ENCODE results near the gene PPP2R3B.

Gene PPP2R3B

DNA sequence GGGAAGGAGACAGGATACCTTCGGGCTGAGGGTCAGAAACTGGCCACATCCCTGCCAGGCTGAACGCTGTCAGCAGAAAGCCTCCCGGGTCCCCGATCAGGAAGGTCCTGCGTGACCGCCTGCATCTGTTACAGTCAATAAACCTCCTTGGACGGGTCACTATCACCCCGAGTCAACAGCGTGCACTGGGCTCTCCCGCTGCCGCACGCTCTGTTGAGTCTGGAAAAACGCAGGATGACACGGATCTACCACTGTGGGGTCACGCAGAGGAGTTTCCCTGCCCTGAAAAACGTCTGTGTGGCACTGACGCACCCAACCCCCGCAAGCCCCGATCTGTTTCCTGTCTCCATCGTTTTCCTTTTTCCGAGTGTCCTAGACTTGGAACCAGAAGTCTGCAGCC, 12.1 kb downstream of the PPP2R3B start:
- H3K27ac ChIP-seq (ENCODE audit: low read length): no peak overlapping the region
- peaks cover 21% of the 10 kb centered on the region for H3K79me2 ChIP-seq (ENCODE audit: low read length)
- H3K27me3 ChIP-seq (ENCODE audit: low read depth, low read length): no peaks in the 10 kb centered on the region
- H3K4me1 ChIP-seq (ENCODE audit: low read length): no peaks in the 10 kb centered on the region
- peak overlapping the region; percentile 63 for H3K4me3 ChIP-seq (ENCODE audit: low read length)
- no peak overlapping the region for H2AFZ ChIP-seq (ENCODE audit: low read depth, low read length)
- TF ChIP-seq, protein P1, sequence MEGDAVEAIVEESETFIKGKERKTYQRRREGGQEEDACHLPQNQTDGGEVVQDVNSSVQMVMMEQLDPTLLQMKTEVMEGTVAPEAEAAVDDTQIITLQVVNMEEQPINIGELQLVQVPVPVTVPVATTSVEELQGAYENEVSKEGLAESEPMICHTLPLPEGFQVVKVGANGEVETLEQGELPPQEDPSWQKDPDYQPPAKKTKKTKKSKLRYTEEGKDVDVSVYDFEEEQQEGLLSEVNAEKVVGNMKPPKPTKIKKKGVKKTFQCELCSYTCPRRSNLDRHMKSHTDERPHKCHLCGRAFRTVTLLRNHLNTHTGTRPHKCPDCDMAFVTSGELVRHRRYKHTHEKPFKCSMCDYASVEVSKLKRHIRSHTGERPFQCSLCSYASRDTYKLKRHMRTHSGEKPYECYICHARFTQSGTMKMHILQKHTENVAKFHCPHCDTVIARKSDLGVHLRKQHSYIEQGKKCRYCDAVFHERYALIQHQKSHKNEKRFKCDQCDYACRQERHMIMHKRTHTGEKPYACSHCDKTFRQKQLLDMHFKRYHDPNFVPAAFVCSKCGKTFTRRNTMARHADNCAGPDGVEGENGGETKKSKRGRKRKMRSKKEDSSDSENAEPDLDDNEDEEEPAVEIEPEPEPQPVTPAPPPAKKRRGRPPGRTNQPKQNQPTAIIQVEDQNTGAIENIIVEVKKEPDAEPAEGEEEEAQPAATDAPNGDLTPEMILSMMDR (IDR thresholded peaks at IDR 0.05; ENCODE audit: low read depth, low read length): no peak
- TF ChIP-seq EZH2phosphoT487 (IDR thresholded peaks at IDR 0.05; ENCODE audit: low read depth): no peak
- peak overlapping the region; percentile 53 for H3K4me2 ChIP-seq (ENCODE audit: low read length)
- H4K20me1 ChIP-seq (ENCODE audit: insufficient read depth, low read length): peaks cover 10% of the 10 kb centered on the region; the same call in 1 of the 2 replicates
- no peak overlapping the region for H3K9ac ChIP-seq (ENCODE audit: low read length)
- no peaks in the 10 kb centered on the region for H3K9me3 ChIP-seq (ENCODE audit: insufficient read depth, low read length)
- no peaks in the 10 kb centered on the region for H3K36me3 ChIP-seq (replicated peaks; ENCODE audit: low read depth, low read length)

DNA sequence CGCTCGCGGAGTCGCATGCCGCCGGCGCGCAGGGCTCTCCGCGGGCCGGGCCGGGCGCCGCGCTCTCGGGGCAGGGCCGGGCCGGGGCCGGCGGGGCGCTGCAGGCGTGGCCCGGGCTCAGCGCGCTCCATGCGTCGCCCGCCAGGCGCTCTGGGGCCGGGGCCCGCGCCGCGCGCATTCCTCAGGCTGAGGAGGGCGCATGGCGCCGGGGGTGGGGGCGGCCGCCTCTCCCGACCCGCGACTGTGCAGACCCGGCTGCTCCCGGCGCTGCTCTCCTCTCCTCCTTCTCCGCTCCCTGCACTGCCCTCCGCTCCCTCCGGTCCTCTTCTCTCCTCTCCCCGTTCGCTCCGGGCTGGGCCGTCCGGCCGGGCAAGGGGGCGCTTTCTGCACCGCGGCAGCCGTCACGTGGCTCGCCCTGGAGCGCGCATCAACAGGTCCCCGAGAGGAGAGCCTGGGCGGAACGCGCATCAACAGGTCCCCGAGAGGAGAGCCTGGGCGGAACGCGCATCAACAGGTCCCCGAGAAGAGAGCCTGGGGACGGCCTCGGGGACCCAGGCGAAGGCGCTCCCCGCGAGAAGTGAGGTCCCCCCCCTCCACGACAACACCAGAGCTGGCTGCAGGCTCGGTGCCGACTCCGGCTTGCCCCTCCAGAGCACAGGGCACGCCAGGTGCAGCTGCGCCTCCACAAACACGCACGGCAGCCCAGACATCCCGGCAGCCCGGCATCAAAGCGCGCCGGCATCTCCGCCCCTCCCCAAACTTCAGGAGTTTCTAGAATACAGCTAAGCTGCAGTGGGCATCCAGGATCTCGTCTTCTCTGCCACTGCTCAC, 12.9 kb downstream of the PPP2R3B start:
- H3K4me2 ChIP-seq (ENCODE audit: low read length): peak overlapping the region; percentile 53
- no peak overlapping the region for H2AFZ ChIP-seq (ENCODE audit: low read depth, low read length)
- H3K4me3 ChIP-seq (ENCODE audit: low read length): peak overlapping the region; percentile 63
- no peak for TF ChIP-seq EZH2phosphoT487 (IDR thresholded peaks at IDR 0.05; ENCODE audit: low read depth)
- TF ChIP-seq, protein P1 (IDR thresholded peaks at IDR 0.05; ENCODE audit: low read depth, low read length): no peak
- H3K9me3 ChIP-seq (ENCODE audit: insufficient read depth, low read length): no peaks in the 10 kb centered on the region
- H3K27ac ChIP-seq (ENCODE audit: low read length): no peak overlapping the region
- no peaks in the 10 kb centered on the region for H3K27me3 ChIP-seq (ENCODE audit: low read depth, low read length)
- 0 out of 2 replicates have a peak overlapping the region, but pooled peaks have one; percentile 19 for H3K9ac ChIP-seq (ENCODE audit: low read length)
- H4K20me1 ChIP-seq (ENCODE audit: insufficient read depth, low read length): peaks cover 4% of the 10 kb centered on the region; the same call in 1 of the 2 replicates
- H3K79me2 ChIP-seq (ENCODE audit: low read length): peaks cover 14% of the 10 kb centered on the region
- no peaks in the 10 kb centered on the region for H3K36me3 ChIP-seq (replicated peaks; ENCODE audit: low read depth, low read length)
- H3K4me1 ChIP-seq (ENCODE audit: low read length): no peaks in the 10 kb centered on the region

DNA sequence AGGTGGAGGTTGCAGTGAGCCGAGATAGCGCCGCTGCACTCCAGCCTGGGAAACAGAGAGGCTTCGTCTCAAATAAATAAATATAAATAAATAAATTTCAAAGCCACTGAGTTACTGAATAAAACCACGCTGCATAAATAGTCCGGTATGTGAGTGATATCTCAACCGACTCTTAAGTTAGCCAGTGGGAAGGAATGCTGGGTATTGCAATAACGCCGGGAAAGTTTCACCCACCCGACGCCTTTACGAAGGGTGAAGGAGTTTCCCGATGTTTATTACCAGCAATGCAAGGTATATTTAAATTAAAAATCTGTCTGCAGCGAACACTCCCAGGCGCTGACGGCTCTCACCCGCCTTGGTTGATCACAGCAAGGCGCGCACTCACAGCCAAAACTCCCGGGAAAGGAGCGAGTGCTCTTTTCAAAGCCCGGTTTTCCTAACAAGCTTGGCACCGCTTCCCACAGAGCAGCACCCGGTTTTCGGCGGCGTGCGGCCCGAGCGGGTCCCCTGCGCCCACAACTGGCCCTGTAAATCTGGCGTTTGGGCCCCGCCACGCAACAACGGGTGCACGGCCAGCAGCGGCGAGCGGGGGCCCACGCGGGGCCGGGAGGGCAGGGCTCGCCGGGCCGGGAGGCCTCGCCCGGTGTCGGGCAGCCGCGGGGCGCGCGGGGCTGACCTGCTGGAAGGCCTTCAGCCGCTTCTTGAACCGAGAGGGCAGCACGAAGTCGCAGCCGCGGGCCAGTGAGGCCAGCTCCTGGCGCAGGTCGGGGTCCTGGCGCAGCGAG, 13.7 kb downstream of the PPP2R3B start:
- H3K27me3 ChIP-seq (ENCODE audit: low read depth, low read length): no peaks in the 10 kb centered on the region
- H3K4me1 ChIP-seq (ENCODE audit: low read length): no peaks in the 10 kb centered on the region
- H2AFZ ChIP-seq (ENCODE audit: low read depth, low read length): no peak overlapping the region
- no peaks in the 10 kb centered on the region for H3K9me3 ChIP-seq (ENCODE audit: insufficient read depth, low read length)
- no peak overlapping the region for H3K27ac ChIP-seq (ENCODE audit: low read length)
- no peak overlapping the region for H3K4me3 ChIP-seq (ENCODE audit: low read length)
- no peak overlapping the region for H3K4me2 ChIP-seq (ENCODE audit: low read length)
- H3K36me3 ChIP-seq (replicated peaks; ENCODE audit: low read depth, low read length): no peaks in the 10 kb centered on the region
- TF ChIP-seq, protein P1 (IDR thresholded peaks at IDR 0.05; ENCODE audit: low read depth, low read length): no peak
- no peak for TF ChIP-seq EZH2phosphoT487 (IDR thresholded peaks at IDR 0.05; ENCODE audit: low read depth)
- H3K9ac ChIP-seq (ENCODE audit: low read length): no peak overlapping the region
- H4K20me1 ChIP-seq (ENCODE audit: insufficient read depth, low read length): no peaks in the 10 kb centered on the region
- peaks cover 12% of the 10 kb centered on the region; the same call in 1 of the 2 replicates for H3K79me2 ChIP-seq (ENCODE audit: low read length)

DNA sequence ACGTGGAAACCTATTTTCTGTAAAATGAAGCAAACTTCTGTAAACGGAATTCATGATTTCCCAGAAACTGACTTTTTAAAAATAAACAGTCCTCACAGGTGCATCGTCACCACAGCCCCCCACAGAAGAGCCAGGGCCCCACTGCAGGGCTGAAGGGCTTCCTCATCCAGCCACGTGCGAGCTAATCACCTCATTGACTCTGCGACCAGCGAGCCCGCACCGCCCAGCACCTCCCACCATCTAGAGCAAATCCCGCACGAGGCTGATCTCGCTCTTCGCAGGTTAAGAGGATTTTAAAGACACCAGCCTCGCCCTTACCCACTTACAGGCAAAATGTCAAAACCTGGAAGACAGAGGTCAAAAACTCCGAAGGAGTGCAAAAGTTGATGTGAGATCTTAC, 14.8 kb downstream of the PPP2R3B start:
- TF ChIP-seq EZH2phosphoT487 (IDR thresholded peaks at IDR 0.05; ENCODE audit: low read depth): no peak
- TF ChIP-seq, protein P1 (IDR thresholded peaks at IDR 0.05; ENCODE audit: low read depth, low read length): no peak
- Histone ChIP-seq H3K4me3 (ENCODE audit: low read length) (no peak overlapping the region), H3K27ac (ENCODE audit: low read length) (no peak overlapping the region), H2AFZ (ENCODE audit: low read depth, low read length) (no peak overlapping the region), H3K9ac (ENCODE audit: low read length) (no peak overlapping the region), H3K4me2 (ENCODE audit: low read length) (no peak overlapping the region), H3K79me2 (ENCODE audit: low read length) (peaks cover 12% of the 10 kb centered on the region; the same call in 1 of the 2 replicates), H3K27me3 (ENCODE audit: low read depth, low read length) (no peaks in the 10 kb centered on the region), H4K20me1 (ENCODE audit: insufficient read depth, low read length) (no peaks in the 10 kb centered on the region), H3K9me3 (ENCODE audit: insufficient read depth, low read length) (no peaks in the 10 kb centered on the region), H3K36me3 (replicated peaks; ENCODE audit: low read depth, low read length) (no peaks in the 10 kb centered on the region), H3K4me1 (ENCODE audit: low read length) (no peaks in the 10 kb centered on the region)
